ENCODE data around the gene LMBRD2.
A peak's percentile ranks its signal among the peaks of the same experiment; 100 is the strongest.

The LMBRD2 gene

DNA sequence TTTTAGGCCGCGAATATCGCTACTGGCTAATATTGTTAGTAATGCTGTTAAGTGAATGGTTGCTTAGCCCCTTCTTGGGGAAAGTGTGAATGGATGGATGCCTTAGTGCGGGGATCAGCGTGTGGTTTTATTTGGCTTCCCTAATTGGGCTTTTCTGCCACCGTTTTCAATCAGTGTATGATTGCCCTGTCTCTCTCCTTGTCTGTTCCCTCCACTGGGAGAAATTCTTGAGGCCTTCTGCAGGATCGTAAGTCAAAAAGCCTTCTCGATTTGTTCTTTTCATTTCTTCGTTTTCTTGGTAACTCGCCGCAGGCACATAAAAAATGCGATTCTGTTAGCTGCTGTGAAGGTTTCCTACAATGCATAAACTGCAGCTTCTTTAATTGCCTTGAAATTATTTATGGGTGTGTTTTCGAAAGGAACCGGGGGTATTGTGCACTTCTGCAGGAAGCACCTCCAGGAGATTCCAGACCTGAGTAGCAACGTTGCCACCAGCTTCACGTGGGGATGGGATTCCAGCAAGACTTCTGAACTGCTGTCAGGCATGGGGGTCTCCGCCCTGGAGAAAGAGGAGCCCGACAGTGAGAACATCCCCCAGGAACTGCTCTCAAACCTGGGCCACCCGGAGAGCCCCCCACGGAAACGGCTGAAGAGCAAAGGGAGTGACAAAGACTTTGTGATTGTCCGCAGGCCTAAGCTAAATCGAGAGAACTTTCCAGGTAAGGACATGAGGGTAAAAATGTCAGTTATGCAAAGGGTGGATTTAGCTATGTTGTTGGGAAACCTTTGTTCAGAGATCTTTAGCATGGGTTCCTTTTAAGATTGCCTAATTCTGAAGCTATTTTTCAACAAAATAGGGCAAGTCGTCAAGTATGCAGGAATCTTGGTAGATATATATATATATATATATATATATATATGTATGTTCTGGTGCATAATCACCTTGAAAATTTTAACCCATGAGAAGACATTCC is 924 bp upstream of the LMBRD2 start:
- peak; percentile 5; the same call in 2 of the 3 replicates for ATAC-seq (ENCODE audit: insufficient read depth, low read depth)
- Histone ChIP-seq H2AFZ (ENCODE audit: low read depth, low read length) (peak overlapping the region; percentile 76), H3K79me2 (ENCODE audit: insufficient read depth, low read length) (peaks cover 97% of the 10 kb centered on the region), H3K4me3 (ENCODE audit: low read depth in 1 of 2, low read length in 2 of 2) (peak overlapping the region; percentile 42 to 63), H3K27me3 (ENCODE audit: insufficient read depth, low read length, poor library complexity) (no peaks in the 10 kb centered on the region), H3K9ac (ENCODE audit: low read depth, low read length) (peak overlapping the region; percentile 65), H3K36me3 (ENCODE audit: insufficient read depth, low read length) (peaks cover 48% of the 10 kb centered on the region), H3K9me3 (ENCODE audit: insufficient read depth, low read length, severe bottlenecking) (no peaks in the 10 kb centered on the region), H4K20me1 (ENCODE audit: insufficient read depth, low read length) (peaks cover 11% of the 10 kb centered on the region; the same call in 1 of the 2 replicates), H3K4me2 (ENCODE audit: insufficient read depth, low read length) (peak overlapping the region; percentile 88), H3K4me1 (ENCODE audit: insufficient read depth, low read length) (peaks cover 70% of the 10 kb centered on the region), H3K27ac (ENCODE audit: low read length) (peak overlapping the region; percentile 80)
- peak; percentile 20 for DNase-seq
- TF ChIP-seq, protein P1, sequence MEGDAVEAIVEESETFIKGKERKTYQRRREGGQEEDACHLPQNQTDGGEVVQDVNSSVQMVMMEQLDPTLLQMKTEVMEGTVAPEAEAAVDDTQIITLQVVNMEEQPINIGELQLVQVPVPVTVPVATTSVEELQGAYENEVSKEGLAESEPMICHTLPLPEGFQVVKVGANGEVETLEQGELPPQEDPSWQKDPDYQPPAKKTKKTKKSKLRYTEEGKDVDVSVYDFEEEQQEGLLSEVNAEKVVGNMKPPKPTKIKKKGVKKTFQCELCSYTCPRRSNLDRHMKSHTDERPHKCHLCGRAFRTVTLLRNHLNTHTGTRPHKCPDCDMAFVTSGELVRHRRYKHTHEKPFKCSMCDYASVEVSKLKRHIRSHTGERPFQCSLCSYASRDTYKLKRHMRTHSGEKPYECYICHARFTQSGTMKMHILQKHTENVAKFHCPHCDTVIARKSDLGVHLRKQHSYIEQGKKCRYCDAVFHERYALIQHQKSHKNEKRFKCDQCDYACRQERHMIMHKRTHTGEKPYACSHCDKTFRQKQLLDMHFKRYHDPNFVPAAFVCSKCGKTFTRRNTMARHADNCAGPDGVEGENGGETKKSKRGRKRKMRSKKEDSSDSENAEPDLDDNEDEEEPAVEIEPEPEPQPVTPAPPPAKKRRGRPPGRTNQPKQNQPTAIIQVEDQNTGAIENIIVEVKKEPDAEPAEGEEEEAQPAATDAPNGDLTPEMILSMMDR (IDR thresholded peaks at IDR 0.05; ENCODE audit: borderline replicate concordance, extremely low read depth, low read length, poor library complexity, severe bottlenecking) = no peak
- TF ChIP-seq EZH2 (IDR thresholded peaks at IDR 0.05; ENCODE audit: borderline replicate concordance, low read depth, low read length, severe bottlenecking) = no peak

DNA sequence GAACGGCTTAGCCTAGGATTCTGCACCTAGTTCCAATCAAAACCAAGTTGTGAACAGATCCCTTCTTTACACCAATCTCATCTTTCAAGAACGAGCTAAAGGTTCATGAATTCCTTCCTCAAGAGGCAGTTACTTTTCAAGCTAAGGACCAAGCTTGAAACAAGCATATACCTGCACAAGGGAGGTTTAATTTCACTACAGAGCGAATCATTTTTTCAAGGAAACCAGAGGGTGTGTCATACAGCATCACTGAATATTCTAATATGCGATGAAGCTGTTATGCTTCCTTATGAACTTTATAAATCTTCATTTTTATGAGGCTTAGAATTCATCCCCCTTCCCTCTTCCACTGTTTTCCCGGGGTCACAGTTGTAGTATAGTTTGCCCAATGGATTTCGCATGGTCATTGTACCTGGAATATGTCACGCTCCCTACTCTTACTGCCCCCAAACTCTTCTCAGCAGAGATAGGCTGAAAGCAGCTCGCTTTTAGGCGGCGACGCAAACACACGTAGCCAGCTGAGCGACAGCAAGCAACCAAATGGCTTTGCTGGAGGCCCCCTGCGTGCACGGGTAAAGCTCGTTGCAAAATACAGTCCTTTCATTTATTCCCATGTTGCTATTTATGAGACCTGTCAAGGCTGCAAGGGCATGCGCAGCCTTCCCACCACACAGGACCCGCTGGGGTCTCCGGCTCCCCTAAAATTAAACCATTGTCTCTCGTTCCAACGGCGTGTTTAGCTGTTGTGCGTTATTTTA is 832 bp downstream of the LMBRD2 start:
- no peak for TF ChIP-seq EZH2 (IDR thresholded peaks at IDR 0.05; ENCODE audit: borderline replicate concordance, low read depth, low read length, severe bottlenecking)
- TF ChIP-seq, protein P1 (IDR thresholded peaks at IDR 0.05; ENCODE audit: borderline replicate concordance, extremely low read depth, low read length, poor library complexity, severe bottlenecking) = no peak
- H2AFZ ChIP-seq (ENCODE audit: low read depth, low read length) = peak overlapping the region; percentile 97
- H3K4me3 ChIP-seq (ENCODE audit: low read depth in 1 of 2, low read length in 2 of 2) = peak overlapping the region; percentile 59 to 63
- H3K79me2 ChIP-seq (ENCODE audit: insufficient read depth, low read length) = peaks cover 96% of the 10 kb centered on the region
- H3K9me3 ChIP-seq (ENCODE audit: insufficient read depth, low read length, severe bottlenecking) = no peaks in the 10 kb centered on the region
- no peaks in the 10 kb centered on the region; the same call in 1 of the 2 replicates for H4K20me1 ChIP-seq (ENCODE audit: insufficient read depth, low read length)
- H3K9ac ChIP-seq (ENCODE audit: low read depth, low read length) = peak overlapping the region; percentile 65
- peak overlapping the region; percentile 76 for H3K4me2 ChIP-seq (ENCODE audit: insufficient read depth, low read length)
- DNase-seq (peak; percentile 65), ATAC-seq (ENCODE audit: insufficient read depth, low read depth) (peak; percentile 24)
- peaks cover 54% of the 10 kb centered on the region for H3K4me1 ChIP-seq (ENCODE audit: insufficient read depth, low read length)
- H3K27me3 ChIP-seq (ENCODE audit: insufficient read depth, low read length, poor library complexity) = no peaks in the 10 kb centered on the region
- peak overlapping the region; percentile 73 for H3K27ac ChIP-seq (ENCODE audit: low read length)
- H3K36me3 ChIP-seq (ENCODE audit: insufficient read depth, low read length) = peaks cover 30% of the 10 kb centered on the region

DNA sequence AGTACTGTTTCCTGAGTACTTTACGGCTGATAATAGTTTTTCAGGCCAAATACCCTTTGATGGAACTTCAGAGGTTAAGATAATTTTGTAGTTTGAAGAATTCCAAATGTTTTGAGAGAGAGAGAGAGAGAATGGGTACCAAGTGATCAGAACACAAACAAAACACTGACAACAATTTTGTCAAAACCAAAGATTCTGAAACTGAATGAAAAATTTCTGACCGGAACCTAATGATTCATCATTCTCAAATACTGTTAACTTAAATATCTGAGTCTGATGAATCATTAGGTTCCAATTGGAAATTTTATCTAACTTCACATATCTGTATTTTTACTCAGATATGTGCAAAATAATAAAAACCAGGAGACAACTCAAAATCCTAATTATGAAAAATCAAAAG is 4.0 kb downstream of the LMBRD2 start:
- H3K4me3 ChIP-seq (ENCODE audit: low read depth in 1 of 2, low read length in 2 of 2) = no peak overlapping the region
- peaks cover 8% of the 10 kb centered on the region for H3K36me3 ChIP-seq (ENCODE audit: insufficient read depth, low read length)
- TF ChIP-seq, protein P1 (IDR thresholded peaks at IDR 0.05; ENCODE audit: borderline replicate concordance, extremely low read depth, low read length, poor library complexity, severe bottlenecking) = no peak
- no peak for TF ChIP-seq EZH2 (IDR thresholded peaks at IDR 0.05; ENCODE audit: borderline replicate concordance, low read depth, low read length, severe bottlenecking)
- DNase-seq (no peak), ATAC-seq (ENCODE audit: insufficient read depth, low read depth) (no peak)
- H4K20me1 ChIP-seq (ENCODE audit: insufficient read depth, low read length) = no peaks in the 10 kb centered on the region
- no peak overlapping the region for H3K4me2 ChIP-seq (ENCODE audit: insufficient read depth, low read length)
- no peaks in the 10 kb centered on the region for H3K27me3 ChIP-seq (ENCODE audit: insufficient read depth, low read length, poor library complexity)
- no peak overlapping the region for H3K9ac ChIP-seq (ENCODE audit: low read depth, low read length)
- H3K4me1 ChIP-seq (ENCODE audit: insufficient read depth, low read length) = peaks cover 24% of the 10 kb centered on the region
- no peak overlapping the region for H3K27ac ChIP-seq (ENCODE audit: low read length)
- H3K9me3 ChIP-seq (ENCODE audit: insufficient read depth, low read length, severe bottlenecking) = no peaks in the 10 kb centered on the region
- peaks cover 79% of the 10 kb centered on the region for H3K79me2 ChIP-seq (ENCODE audit: insufficient read depth, low read length)
- no peak overlapping the region for H2AFZ ChIP-seq (ENCODE audit: low read depth, low read length)

Measured in DND-41 (cell line).